AML-193 (cell line): ENCODE measurements around the gene MESD.

Experiments
- DNase-seq, 2 experiments: peaks; one replicate each; lab custom pipeline; 2025; lab: John Stamatoyannopoulos, UW

MESD gene

GRCh38 chr15:80904998-80905397 is 84.6 kb downstream of the MESD start:
- no peak for DNase-seq

DNA sequence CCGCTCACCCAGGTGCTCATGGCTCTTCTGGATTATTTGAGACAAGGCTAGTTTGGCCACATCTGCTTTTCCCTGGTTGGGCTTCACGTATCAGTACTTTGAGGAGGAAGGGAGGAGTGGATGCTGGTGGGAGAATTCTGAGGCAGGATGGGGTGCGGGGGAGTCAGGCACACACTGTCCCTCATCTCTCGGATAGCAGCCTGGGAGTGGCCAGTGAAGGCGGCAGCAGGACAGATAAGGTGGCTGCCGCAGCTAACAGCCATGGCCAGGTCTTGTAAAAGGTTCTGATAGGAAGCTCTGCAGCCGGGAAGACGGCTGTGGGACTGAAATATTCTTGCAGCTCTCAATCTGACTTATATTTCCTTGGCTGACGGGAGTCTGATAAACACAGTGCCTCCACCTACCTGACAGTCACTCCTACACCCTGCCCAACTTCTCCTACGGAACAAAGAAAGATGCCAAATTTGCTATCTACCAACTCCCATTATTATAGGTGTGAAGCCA is 87.3 kb downstream of the MESD start:
- no peak for DNase-seq

- peak in 1 of 2 experiments; percentile 5 for DNase-seq
Measured at GRCh38 chr15:80898040-80898439, 91.6 kb downstream of the MESD start.
